ENCODE measurements around the gene CASTOR2.

GRCh38 chr7:74993121-74993520 is 28.6 kb downstream of the CASTOR2 start:
- TF ChIP-seq POLR2A (IDR thresholded peaks at IDR 0.05) = no peak
- no peak for TF ChIP-seq CTCF (IDR thresholded peaks at IDR 0.05)
